Suprapubic skin (tissue), 4 donors: Measurements from ENCODE around the gene KISS1. TPM values are rescaled to one million over a fixed set of nuclear protein-coding genes. Genes with fewer than 3 reads are reported as not detected.

ENCODE experiments used
- DNase-seq, 2 donors: peaks; one replicate each; pipeline ENCODE4 v3.0.0-alpha.2; 2019; ENCODE audit warnings: low spot score in 2 of 2
- H3K27ac ChIP-seq: fragments of 200-600 bp; sonication (generic); one replicate; pipeline ENCODE4 v1.5.1; 2019
- H3K27me3 ChIP-seq: fragments of 200-600 bp; sonication (generic); one replicate; pipeline ENCODE4 v1.5.1; 2019
- H3K36me3 ChIP-seq: fragments of 200-600 bp; sonication (generic); one replicate; pipeline ENCODE4 v1.5.1; 2019
- H3K4me1 ChIP-seq: fragments of 200-600 bp; sonication (generic); one replicate; pipeline ENCODE4 v1.5.1; 2019
- H3K4me3 ChIP-seq: fragments of 200-600 bp; sonication (generic); one replicate; pipeline ENCODE4 v1.5.1; 2019; ENCODE audit warnings: mild to moderate bottlenecking
- H3K9me3 ChIP-seq: fragments of 200-600 bp; sonication (generic); one replicate; pipeline ENCODE4 v1.5.1; 2019
- EP300 ChIP-seq: sonication (generic); formaldehyde crosslinking; IDR thresholded peaks from one replicate; pipeline ENCODE4 v1.6.1; 2017; ENCODE audit warnings: antibody characterized with exemption
- POLR2A ChIP-seq, 2 donors: fragments of 450-650 bp; IDR thresholded peaks; one replicate each; pipeline ENCODE4 v1.6.1; 2017; ENCODE audit warnings: antibody characterized with exemption in 2 of 2, mild to moderate bottlenecking in 2 of 2, moderate library complexity in 2 of 2
- POLR2AphosphoS5 ChIP-seq, 3 donors: sonication (generic); formaldehyde crosslinking; IDR thresholded peaks; one replicate each; pipeline ENCODE4 v1.6.1; 2017; ENCODE audit warnings: antibody characterized with exemption in 3 of 3
- WGBS: methylation state at CpG from one replicate; pipeline ENCODE4 v1.1.5; 2018; 5-methylcytosine and 5-hydroxymethylcytosine counted together
- total RNA-seq, 4 donors: library from RNA; depleted of rRNA; stranded (reverse); fragments of >200 nt; gene quantifications; one replicate each; pipeline ENCODE4 v1.1.0, GENCODE V29; 2016
- TF ChIP-seq, protein P1 (sequence below), 2 donors: fragments of 200-600 bp in 1 of 2; fragments of 450-650 bp in 1 of 2; sonication (generic) in 1 of 2; IDR thresholded peaks; one replicate each; pipeline ENCODE4 v1.5.1; 2016 to 2019; ENCODE audit warnings: antibody characterized with exemption in 2 of 2, mild to moderate bottlenecking in 1 of 2, moderate library complexity in 1 of 2

KISS1 gene
- total RNA-seq, 4 donors from 2014 or later, result not detected

DNA sequence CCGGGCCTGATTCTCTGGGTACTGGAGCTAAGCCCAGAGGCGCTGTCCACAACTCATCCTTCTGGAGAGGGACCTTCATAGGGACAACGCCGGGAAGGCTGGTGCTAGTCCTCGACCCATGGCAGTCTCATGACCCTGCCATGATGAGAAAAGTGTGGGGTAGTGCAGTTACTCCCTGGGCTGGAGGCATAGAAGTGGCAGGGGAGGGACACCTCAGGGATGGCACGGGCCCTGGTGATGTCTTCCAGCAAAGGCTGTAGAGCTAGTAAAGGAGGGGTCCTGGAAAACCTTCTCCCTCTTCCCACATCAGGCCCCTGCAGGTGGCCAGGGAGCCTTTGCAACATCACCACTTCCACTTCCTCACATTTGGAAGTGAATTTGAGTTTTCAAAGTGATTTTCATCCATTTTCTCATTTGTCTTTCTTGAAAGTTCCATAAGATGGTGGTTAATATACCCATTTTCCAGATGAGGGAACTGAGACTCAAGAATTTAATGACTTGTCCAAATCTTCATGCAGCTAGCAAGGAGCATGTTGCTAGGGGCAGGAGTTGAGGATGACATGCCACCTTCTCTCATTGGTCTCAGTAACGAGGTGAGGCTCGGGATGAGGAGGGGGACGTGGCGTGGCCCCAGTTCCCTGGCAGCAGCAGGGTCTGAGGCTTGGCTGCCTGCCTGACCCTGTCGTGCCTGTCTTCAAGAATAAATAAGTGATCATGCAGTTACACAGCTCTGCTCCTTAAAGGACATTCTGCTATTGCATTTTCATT, 20.8 kb upstream of the KISS1 start:
- no peaks in the 10 kb centered on the region for H3K9me3 ChIP-seq
- DNase-seq, result no peak
- TF ChIP-seq, protein P1, sequence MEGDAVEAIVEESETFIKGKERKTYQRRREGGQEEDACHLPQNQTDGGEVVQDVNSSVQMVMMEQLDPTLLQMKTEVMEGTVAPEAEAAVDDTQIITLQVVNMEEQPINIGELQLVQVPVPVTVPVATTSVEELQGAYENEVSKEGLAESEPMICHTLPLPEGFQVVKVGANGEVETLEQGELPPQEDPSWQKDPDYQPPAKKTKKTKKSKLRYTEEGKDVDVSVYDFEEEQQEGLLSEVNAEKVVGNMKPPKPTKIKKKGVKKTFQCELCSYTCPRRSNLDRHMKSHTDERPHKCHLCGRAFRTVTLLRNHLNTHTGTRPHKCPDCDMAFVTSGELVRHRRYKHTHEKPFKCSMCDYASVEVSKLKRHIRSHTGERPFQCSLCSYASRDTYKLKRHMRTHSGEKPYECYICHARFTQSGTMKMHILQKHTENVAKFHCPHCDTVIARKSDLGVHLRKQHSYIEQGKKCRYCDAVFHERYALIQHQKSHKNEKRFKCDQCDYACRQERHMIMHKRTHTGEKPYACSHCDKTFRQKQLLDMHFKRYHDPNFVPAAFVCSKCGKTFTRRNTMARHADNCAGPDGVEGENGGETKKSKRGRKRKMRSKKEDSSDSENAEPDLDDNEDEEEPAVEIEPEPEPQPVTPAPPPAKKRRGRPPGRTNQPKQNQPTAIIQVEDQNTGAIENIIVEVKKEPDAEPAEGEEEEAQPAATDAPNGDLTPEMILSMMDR (IDR thresholded peaks at IDR 0.05), result no peak
- no peak for TF ChIP-seq POLR2A (IDR thresholded peaks at IDR 0.05)
- no peak for TF ChIP-seq EP300
- TF ChIP-seq POLR2AphosphoS5 (IDR thresholded peaks at IDR 0.05), result no peak
- H3K36me3 ChIP-seq, result peaks cover 4% of the 10 kb centered on the region
- H3K27ac ChIP-seq, result no peak overlapping the region
- H3K4me3 ChIP-seq, result no peak overlapping the region
- H3K27me3 ChIP-seq, result no peaks in the 10 kb centered on the region
- 87% methylated on average over 10 of the region's 11 CpGs for WGBS
- peaks cover 10% of the 10 kb centered on the region for H3K4me1 ChIP-seq

DNA sequence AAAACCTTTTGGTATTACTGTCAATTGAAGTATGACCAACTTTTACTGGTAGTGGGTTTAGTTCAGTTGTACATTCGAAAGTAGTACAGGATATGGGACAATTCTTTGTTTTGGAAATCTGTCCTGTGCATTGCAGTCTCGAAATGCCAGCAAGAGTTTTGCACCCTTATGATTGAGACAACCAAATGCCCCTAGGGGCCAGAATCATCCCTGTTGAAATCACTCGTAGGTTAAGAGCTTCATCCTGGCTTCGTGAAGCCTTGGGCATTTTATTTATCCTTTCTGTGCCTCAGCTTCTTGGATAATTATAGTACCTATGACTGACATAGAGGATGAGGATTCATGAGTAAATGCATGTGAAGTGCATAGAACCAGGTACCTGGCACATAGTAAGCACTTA, 19.9 kb upstream of the KISS1 start:
- WGBS, result 81% methylated on average over 4 of the region's 4 CpGs
- H3K27ac ChIP-seq, result no peak overlapping the region
- no peaks in the 10 kb centered on the region for H3K9me3 ChIP-seq
- no peak overlapping the region for H3K4me3 ChIP-seq
- TF ChIP-seq EP300 (no peak), POLR2A (IDR thresholded peaks at IDR 0.05) (no peak), POLR2AphosphoS5 (IDR thresholded peaks at IDR 0.05) (no peak)
- TF ChIP-seq, protein P1 (IDR thresholded peaks at IDR 0.05), result no peak
- no peak for DNase-seq
- H3K27me3 ChIP-seq, result no peaks in the 10 kb centered on the region
- H3K4me1 ChIP-seq, result peaks cover 10% of the 10 kb centered on the region
- H3K36me3 ChIP-seq, result no peaks in the 10 kb centered on the region

- DNase-seq, result peak in 1 of 2 donors; percentile 74
- Histone ChIP-seq H3K27ac (no peak within 1 kb of the TSS), H3K36me3 (no peaks in the 10 kb centered on the region), H3K9me3 (no peaks in the 10 kb centered on the region), H3K27me3 (no peaks in the 10 kb centered on the region), H3K4me3 (peak within 1 kb of the TSS; percentile 35), H3K4me1 (peaks cover 10% of the 10 kb centered on the region)
- TF ChIP-seq, protein P1 (IDR thresholded peaks at IDR 0.05), result peak; percentile 20 to 72
- TF ChIP-seq POLR2AphosphoS5 (IDR thresholded peaks at IDR 0.05) (no peak), POLR2A (IDR thresholded peaks at IDR 0.05) (no peak)
- WGBS, result 13% methylated on average over 27 of the region's 41 CpGs
Measured at GRCh38 chr1:204213668-204214662, 17.7 kb upstream of the KISS1 start, which contains the start of gene GOLT1A. GOLT1A (minus strand) TSS chr1:204213988; CDS start chr1:204213906, 82 bp downstream.

GRCh38 chr1:204212715-204213114, 16.4 kb upstream of the KISS1 start:
- WGBS, result 89% methylated on average over 3 of the region's 3 CpGs

More at GRCh38 chr1:204212715-204213114, 16.4 kb upstream of the KISS1 start:
- Histone ChIP-seq H3K4me3 (no peak overlapping the region), H3K27ac (no peak overlapping the region), H3K36me3 (no peaks in the 10 kb centered on the region), H3K27me3 (no peaks in the 10 kb centered on the region), H3K4me1 (peaks cover 10% of the 10 kb centered on the region), H3K9me3 (no peaks in the 10 kb centered on the region)
- TF ChIP-seq, protein P1 (IDR thresholded peaks at IDR 0.05), result no peak
- no peak for TF ChIP-seq POLR2A (IDR thresholded peaks at IDR 0.05)
- no peak for TF ChIP-seq EP300
- no peak for TF ChIP-seq POLR2AphosphoS5 (IDR thresholded peaks at IDR 0.05)
- no peak for DNase-seq
